Ascending aorta (tissue), 2 donors: ENCODE results near the gene FXR1. TPM values are rescaled to one million over a fixed set of nuclear protein-coding genes. Genes with fewer than 3 reads are reported as not detected.
"Not testable (repeated sequence)": the region's sequence is repeated elsewhere in the genome, so short reads cannot be mapped to it uniquely, and the experiment has no call there.

ENCODE experiments used
- DNase-seq, 2 donors: peaks; one replicate each; pipeline ENCODE4 v3.0.0-alpha.2; 2019; ENCODE audit warnings: low spot score in 2 of 2
- H3K27ac ChIP-seq, 2 donors: fragments of 200-600 bp; sonication (generic); one replicate each; pipeline ENCODE4 v1.5.1; 2016 to 2017; ENCODE audit warnings: mild to moderate bottlenecking in 1 of 2
- H3K27me3 ChIP-seq: fragments of 200-600 bp; sonication (generic); one replicate; pipeline ENCODE4 v1.5.1; 2017
- H3K36me3 ChIP-seq, 2 donors: fragments of 200-600 bp; sonication (generic); one replicate each; pipeline ENCODE4 v1.5.1; 2016
- H3K4me1 ChIP-seq, 2 donors: fragments of 200-600 bp; sonication (generic); one replicate each; pipeline ENCODE4 v1.5.1; 2016 to 2017; ENCODE audit warnings: mild to moderate bottlenecking in 1 of 2
- H3K4me3 ChIP-seq, 2 donors: fragments of 200-600 bp; sonication (generic); one replicate each; pipeline ENCODE4 v1.5.1; 2016 to 2017; ENCODE audit warnings: mild to moderate bottlenecking in 1 of 2
- H3K9me3 ChIP-seq, 2 donors: fragments of 200-600 bp; sonication (generic); one replicate each; pipeline ENCODE4 v1.5.1; 2016
- intact Hi-C: fragments of 100-400 bp; cut with DNase I; formaldehyde crosslinking; loops from one replicate; pipeline ENCODE4 v1.15.1; 2023
- total RNA-seq: library from RNA; depleted of rRNA; stranded (reverse); fragments of >200 nt; gene quantifications from one replicate; pipeline ENCODE4 v1.1.0, GENCODE V29; 2016
- TF ChIP-seq, protein P1 (sequence below), 3 experiments: fragments of 200-600 bp in 2 of 3; fragments of 450-650 bp in 1 of 3; sonication (generic) in 2 of 3; IDR thresholded peaks; one replicate each; pipeline ENCODE4 v1.5.1; 2016 to 2019; ENCODE audit warnings: antibody characterized with exemption in 3 of 3, mild to moderate bottlenecking in 1 of 3, moderate library complexity in 1 of 3

Gene FXR1
- total RNA-seq, 1 donor from 2014 or later = 9.6 TPM

DNA sequence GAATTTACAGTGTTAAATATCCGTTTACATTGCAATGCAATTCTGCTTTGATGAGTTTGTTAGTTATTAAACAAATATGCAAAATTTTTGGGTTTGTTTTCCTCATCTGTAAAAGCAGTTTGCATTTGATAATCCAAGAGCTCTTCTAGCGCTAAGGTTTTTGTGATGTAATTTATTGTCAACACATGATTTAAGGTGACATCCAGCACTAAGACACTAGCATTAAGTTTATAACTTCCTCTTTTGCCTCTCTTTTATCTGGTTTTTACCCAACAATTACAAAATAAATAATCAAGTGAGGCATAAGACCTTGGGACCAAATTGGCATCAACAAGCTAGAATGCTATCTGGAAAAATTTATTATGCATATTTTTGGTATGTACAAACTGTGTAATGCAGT, 78.0 kb downstream of the FXR1 start:
- Histone ChIP-seq H3K27me3 (no peaks in the 10 kb centered on the region), H3K36me3 (peaks cover 8 to 14% of the 10 kb centered on the region in 2 donors), H3K9me3 (no peaks in the 10 kb centered on the region), H3K4me1 (peaks cover 8 to 9% of the 10 kb centered on the region in 2 donors), H3K27ac (peak overlapping the region; percentile 80 to 89), H3K4me3 (peak overlapping the region; percentile 75 to 76)
- TF ChIP-seq, protein P1, sequence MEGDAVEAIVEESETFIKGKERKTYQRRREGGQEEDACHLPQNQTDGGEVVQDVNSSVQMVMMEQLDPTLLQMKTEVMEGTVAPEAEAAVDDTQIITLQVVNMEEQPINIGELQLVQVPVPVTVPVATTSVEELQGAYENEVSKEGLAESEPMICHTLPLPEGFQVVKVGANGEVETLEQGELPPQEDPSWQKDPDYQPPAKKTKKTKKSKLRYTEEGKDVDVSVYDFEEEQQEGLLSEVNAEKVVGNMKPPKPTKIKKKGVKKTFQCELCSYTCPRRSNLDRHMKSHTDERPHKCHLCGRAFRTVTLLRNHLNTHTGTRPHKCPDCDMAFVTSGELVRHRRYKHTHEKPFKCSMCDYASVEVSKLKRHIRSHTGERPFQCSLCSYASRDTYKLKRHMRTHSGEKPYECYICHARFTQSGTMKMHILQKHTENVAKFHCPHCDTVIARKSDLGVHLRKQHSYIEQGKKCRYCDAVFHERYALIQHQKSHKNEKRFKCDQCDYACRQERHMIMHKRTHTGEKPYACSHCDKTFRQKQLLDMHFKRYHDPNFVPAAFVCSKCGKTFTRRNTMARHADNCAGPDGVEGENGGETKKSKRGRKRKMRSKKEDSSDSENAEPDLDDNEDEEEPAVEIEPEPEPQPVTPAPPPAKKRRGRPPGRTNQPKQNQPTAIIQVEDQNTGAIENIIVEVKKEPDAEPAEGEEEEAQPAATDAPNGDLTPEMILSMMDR (IDR thresholded peaks at IDR 0.05) = no peak
- DNase-seq = no peak
- intact Hi-C loops = loop anchor here (10.0 kb wide), 1 partner anchor 386 kb away; the partner anchor contains the start of gene TTC14

DNA sequence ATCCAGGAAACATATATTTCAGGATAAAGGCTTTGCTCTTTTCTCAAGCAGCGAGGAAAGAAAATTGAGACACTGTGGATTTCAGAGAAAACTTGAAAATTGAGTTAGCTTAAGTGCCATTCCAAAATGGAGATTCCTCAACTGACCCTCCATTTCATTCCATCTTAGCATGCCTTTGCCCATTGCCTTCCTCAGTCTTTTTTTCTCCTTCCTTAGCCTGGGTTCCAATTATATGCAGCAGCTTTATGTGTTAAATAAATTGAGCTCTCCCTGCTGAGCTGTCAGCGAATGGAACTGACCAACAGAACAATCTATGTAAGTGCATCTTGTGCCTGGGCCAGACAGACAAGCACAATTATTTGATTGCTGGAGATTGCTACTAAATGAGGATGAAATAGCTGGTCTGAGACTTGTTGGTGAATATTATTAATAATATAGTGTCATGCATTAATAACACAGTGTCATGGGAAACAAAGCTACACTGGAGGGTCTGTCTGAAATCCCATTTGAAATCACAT, 84.0 kb downstream of the FXR1 start:
- no peaks in the 10 kb centered on the region for H3K36me3 ChIP-seq
- TF ChIP-seq, protein P1 (IDR thresholded peaks at IDR 0.05) = no peak
- H3K4me1 ChIP-seq = no peaks in the 10 kb centered on the region
- intact Hi-C loops = loop anchor here (10.0 kb wide), 1 partner anchor 392 kb away; the partner anchor contains the start of gene TTC14
- H3K4me3 ChIP-seq = no peak overlapping the region
- H3K27me3 ChIP-seq = no peaks in the 10 kb centered on the region
- DNase-seq = no peak
- H3K9me3 ChIP-seq = peaks cover 0 to 5% of the 10 kb centered on the region in 2 donors
- no peak overlapping the region for H3K27ac ChIP-seq

DNA sequence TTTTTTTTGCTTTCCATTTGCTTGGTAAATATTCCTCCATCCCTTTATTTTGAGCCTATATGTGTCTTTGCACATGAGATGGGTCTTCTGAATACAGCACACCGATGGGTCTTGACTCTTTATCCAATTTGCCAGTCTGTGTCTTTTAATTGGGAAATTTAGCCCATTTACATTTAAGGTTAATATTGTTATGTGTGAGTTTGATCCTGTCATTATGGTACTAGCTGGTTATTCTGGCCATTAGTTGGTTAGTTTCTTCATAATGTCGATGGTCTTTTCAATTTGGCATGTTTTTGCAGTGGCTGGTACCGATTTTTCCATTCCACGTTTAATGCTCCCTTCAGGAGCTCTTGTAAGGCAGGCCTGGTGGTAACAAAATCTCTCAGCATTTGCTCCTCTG, 89.9 kb downstream of the FXR1 start:
- H3K4me3 ChIP-seq, H3K9me3 ChIP-seq, intact Hi-C loops: not testable (repeated sequence)

DNA sequence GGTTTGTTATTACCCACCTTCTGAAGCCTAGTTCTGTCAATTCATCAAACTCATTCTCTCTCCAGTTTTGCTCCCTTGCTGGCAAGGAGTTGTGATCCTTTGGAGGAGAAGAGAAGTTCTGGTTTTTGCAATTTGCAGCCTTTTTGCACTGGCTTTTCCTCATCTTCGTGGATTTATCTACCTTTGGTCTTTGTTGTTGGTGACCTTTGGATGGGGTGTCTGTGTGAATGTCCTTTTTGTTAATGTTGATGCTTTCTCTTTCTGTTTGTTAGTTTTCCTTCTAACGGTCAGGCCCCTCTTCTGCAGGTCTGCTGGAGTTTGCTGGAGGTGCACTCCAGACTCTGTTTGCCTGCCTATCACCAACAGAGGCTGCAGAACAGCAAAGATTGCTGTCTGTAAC, 91.0 kb downstream of the FXR1 start:
- H3K4me3 ChIP-seq, DNase-seq, H3K27ac ChIP-seq, H3K36me3 ChIP-seq, H3K4me1 ChIP-seq, H3K27me3 ChIP-seq, intact Hi-C loops, H3K9me3 ChIP-seq: not testable (repeated sequence)

More for the DNA sequence above, 89.9 kb downstream of the FXR1 start:
- H3K36me3 ChIP-seq, H3K27me3 ChIP-seq, H3K27ac ChIP-seq, H3K4me1 ChIP-seq, DNase-seq: not testable (repeated sequence)

DNA sequence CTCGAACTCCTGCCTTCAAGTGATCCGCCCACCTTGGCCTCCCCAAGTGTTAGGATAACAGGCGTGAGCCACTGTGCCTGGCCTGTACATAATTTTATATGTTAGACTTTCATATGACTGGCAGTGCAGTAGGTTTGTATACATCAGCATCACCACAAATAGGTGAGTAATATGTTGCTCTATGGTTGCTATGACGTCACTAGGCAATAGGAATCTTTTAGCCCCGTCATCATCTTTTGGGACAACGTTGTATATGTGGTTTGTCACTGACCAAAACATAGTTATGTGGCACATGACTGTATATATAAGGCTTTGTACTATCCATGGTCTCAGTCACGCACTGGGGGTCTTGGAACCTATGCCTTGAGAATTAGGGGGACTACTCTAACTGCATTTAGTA, 94.1 kb downstream of the FXR1 start:
- no peaks in the 10 kb centered on the region for H3K27me3 ChIP-seq
- TF ChIP-seq, protein P1 (IDR thresholded peaks at IDR 0.05) = no peak
- no peaks in the 10 kb centered on the region for H3K9me3 ChIP-seq
- no peak overlapping the region for H3K4me3 ChIP-seq
- no peaks in the 10 kb centered on the region for H3K4me1 ChIP-seq
- DNase-seq = no peak
- no peak overlapping the region for H3K27ac ChIP-seq
- intact Hi-C loops = no loop called here
- no peaks in the 10 kb centered on the region for H3K36me3 ChIP-seq

DNA sequence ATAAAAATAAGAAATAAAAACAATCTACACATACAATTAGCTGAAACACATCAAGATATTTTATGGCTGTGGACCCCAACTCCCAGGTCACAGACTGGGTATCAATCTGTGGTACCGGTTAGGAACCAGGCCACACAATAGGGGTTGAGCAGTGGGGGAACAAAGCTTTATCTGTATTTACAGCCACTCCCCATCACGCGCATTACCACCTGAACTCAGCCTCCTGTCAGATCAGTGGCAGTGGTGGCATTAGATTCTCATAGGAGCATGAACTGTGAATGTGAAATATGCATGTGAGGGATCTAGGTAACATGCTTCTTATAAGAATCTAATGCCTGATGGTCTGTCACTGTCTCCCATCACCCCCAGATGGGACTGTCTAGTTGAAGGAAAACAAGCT, 94.8 kb downstream of the FXR1 start:
- no peak for DNase-seq
- Histone ChIP-seq H3K27ac (no peak overlapping the region), H3K4me3 (no peak overlapping the region), H3K9me3 (no peaks in the 10 kb centered on the region), H3K27me3 (no peaks in the 10 kb centered on the region), H3K36me3 (no peaks in the 10 kb centered on the region), H3K4me1 (no peaks in the 10 kb centered on the region)
- TF ChIP-seq, protein P1 (IDR thresholded peaks at IDR 0.05) = no peak
- intact Hi-C loops = no loop called here

DNA sequence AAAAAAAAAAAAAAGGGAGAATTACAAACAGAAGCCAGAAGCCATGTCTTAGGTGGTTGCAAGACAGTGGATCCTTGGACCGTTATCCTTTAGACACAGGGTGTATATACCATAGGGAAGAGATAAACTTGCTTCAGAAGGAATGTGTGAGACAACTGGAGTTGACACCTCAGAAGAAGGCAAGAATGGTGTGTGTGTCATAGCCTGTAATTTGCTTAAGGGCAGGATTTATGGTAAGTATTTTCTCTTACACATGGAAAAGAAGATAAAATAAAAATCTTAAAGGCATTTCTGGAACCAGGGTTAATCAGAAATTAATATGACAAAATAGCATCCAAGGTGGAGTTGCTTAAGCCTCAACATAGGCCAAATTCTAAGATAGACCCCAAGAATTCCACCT, 96.3 kb downstream of the FXR1 start:
- TF ChIP-seq, protein P1 (IDR thresholded peaks at IDR 0.05) = no peak
- intact Hi-C loops = no loop called here
- Histone ChIP-seq H3K27me3 (no peaks in the 10 kb centered on the region), H3K27ac (no peak overlapping the region), H3K4me1 (no peaks in the 10 kb centered on the region), H3K9me3 (no peaks in the 10 kb centered on the region), H3K36me3 (no peaks in the 10 kb centered on the region), H3K4me3 (no peak overlapping the region)
- no peak for DNase-seq
